Measurements from ENCODE around the gene IFITM1. TPM values are rescaled to one million over a fixed set of nuclear protein-coding genes. Genes with fewer than 3 reads are reported as not detected.
"Not testable (repeated sequence)": the region's sequence is repeated elsewhere in the genome, so short reads cannot be mapped to it uniquely, and the experiment has no call there.

IFITM1 gene
- total RNA-seq, 1 donor from 2014 or later: 128 TPM

- Mint-ChIP-seq H3K27ac (peak overlapping the region; percentile 6), H3K9me3 (no peaks in the 10 kb centered on the region), H3K4me3 (no peak overlapping the region), H3K36me3 (no peaks in the 10 kb centered on the region), H3K4me1 (peaks cover 38% of the 10 kb centered on the region), H3K27me3 (ENCODE audit: low read depth) (no peaks in the 10 kb centered on the region)
- TF ChIP-seq CTCF (IDR thresholded peaks at IDR 0.05; ENCODE audit: unreplicated experiment): no peak
- DNase-seq (ENCODE audit: low spot score in 2 of 2, unreplicated experiment in 2 of 2): no peak
These were observed 17.0 kb downstream of the IFITM1 start for GRCh38 chr11:330694-331357.

GRCh38 chr11:331358-332060 lies 17.7 kb downstream of the IFITM1 start:
- Mint-ChIP-seq H3K36me3 (no peaks in the 10 kb centered on the region), H3K27ac (peak overlapping the region; percentile 6), H3K4me3 (no peak overlapping the region), H3K4me1 (peaks cover 39% of the 10 kb centered on the region), H3K27me3 (ENCODE audit: low read depth) (no peaks in the 10 kb centered on the region), H3K9me3 (no peaks in the 10 kb centered on the region)
- no peak for DNase-seq (ENCODE audit: low spot score in 2 of 2, unreplicated experiment in 2 of 2)
- TF ChIP-seq CTCF (IDR thresholded peaks at IDR 0.05; ENCODE audit: unreplicated experiment): no peak

- no peaks in the 10 kb centered on the region for H3K9me3 Mint-ChIP-seq
- DNase-seq (ENCODE audit: low spot score in 2 of 2, unreplicated experiment in 2 of 2): no peak
- no peak for TF ChIP-seq CTCF (IDR thresholded peaks at IDR 0.05; ENCODE audit: unreplicated experiment)
- no peak overlapping the region for H3K4me3 Mint-ChIP-seq
- peaks cover 38% of the 10 kb centered on the region for H3K4me1 Mint-ChIP-seq
- no peaks in the 10 kb centered on the region for H3K27me3 Mint-ChIP-seq (ENCODE audit: low read depth)
- H3K27ac Mint-ChIP-seq: peak overlapping the region; percentile 21
- H3K36me3 Mint-ChIP-seq: no peaks in the 10 kb centered on the region
These were observed 19.0 kb downstream of the IFITM1 start for GRCh38 chr11:332651-333480.

GRCh38 chr11:333616-334263 lies 19.9 kb downstream of the IFITM1 start:
- not testable (repeated sequence) for DNase-seq (ENCODE audit: low spot score in 2 of 2, unreplicated experiment in 2 of 2); H3K4me3 Mint-ChIP-seq; H3K36me3 Mint-ChIP-seq

GRCh38 chr11:334264-334994 lies 20.6 kb downstream of the IFITM1 start:
- Mint-ChIP-seq H3K4me3 (peak overlapping the region; percentile 34), H3K4me1 (peaks cover 33% of the 10 kb centered on the region), H3K27ac (peak overlapping the region; percentile 96), H3K9me3 (no peaks in the 10 kb centered on the region), H3K36me3 (no peaks in the 10 kb centered on the region), H3K27me3 (ENCODE audit: low read depth) (no peaks in the 10 kb centered on the region)
- no peak for DNase-seq (ENCODE audit: low spot score in 2 of 2, unreplicated experiment in 2 of 2)
- TF ChIP-seq CTCF (IDR thresholded peaks at IDR 0.05; ENCODE audit: unreplicated experiment): no peak

More at GRCh38 chr11:333616-334263, 19.9 kb downstream of the IFITM1 start:
- H3K27me3 Mint-ChIP-seq (ENCODE audit: low read depth); H3K9me3 Mint-ChIP-seq: not testable (repeated sequence)
- H3K4me1 Mint-ChIP-seq: peaks cover 38% of the 10 kb centered on the region
- H3K27ac Mint-ChIP-seq: peak overlapping the region; percentile 96
